ENCODE measurements around the gene SLC7A5. TPM values are rescaled to one million over a fixed set of nuclear protein-coding genes. Genes with fewer than 3 reads are reported as not detected.
"Not testable (repeated sequence)": the region's sequence is repeated elsewhere in the genome, so short reads cannot be mapped to it uniquely, and the experiment has no call there.

The SLC7A5 gene
- total RNA-seq, 2 donors from 2014 or later, result 3.3 to 232 TPM

GRCh38 chr16:87877942-87878507 is 8.7 kb upstream of the SLC7A5 start:
- no peak for DNase-seq (ENCODE audit: low spot score)
- Histone ChIP-seq H3K4me1 (replicated peaks) (no peaks in the 10 kb centered on the region), H3K4me3 (no peak overlapping the region), H3K9me3 (no peaks in the 10 kb centered on the region), H3K27me3 (replicated peaks; ENCODE audit: insufficient read depth) (peaks cover 5% of the 10 kb centered on the region), H3K36me3 (no peaks in the 10 kb centered on the region), H3K27ac (no peak overlapping the region)
- no peak for TF ChIP-seq POLR2A (IDR thresholded peaks at IDR 0.05)
- TF ChIP-seq, protein P1, sequence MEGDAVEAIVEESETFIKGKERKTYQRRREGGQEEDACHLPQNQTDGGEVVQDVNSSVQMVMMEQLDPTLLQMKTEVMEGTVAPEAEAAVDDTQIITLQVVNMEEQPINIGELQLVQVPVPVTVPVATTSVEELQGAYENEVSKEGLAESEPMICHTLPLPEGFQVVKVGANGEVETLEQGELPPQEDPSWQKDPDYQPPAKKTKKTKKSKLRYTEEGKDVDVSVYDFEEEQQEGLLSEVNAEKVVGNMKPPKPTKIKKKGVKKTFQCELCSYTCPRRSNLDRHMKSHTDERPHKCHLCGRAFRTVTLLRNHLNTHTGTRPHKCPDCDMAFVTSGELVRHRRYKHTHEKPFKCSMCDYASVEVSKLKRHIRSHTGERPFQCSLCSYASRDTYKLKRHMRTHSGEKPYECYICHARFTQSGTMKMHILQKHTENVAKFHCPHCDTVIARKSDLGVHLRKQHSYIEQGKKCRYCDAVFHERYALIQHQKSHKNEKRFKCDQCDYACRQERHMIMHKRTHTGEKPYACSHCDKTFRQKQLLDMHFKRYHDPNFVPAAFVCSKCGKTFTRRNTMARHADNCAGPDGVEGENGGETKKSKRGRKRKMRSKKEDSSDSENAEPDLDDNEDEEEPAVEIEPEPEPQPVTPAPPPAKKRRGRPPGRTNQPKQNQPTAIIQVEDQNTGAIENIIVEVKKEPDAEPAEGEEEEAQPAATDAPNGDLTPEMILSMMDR (IDR thresholded peaks at IDR 0.05), result peak in 1 of 4 experiments; percentile 7
- WGBS, result 84% methylated on average over 19 of the region's 19 CpGs
- intact Hi-C loops (cut with DNase I), result no loop called here

- WGBS, result 61% methylated on average over 24 of the region's 24 CpGs
- Histone ChIP-seq H3K9me3 (no peaks in the 10 kb centered on the region), H3K4me1 (replicated peaks) (no peaks in the 10 kb centered on the region), H3K36me3 (no peaks in the 10 kb centered on the region), H3K27me3 (replicated peaks; ENCODE audit: insufficient read depth) (no peaks in the 10 kb centered on the region), H3K27ac (no peak overlapping the region), H3K4me3 (no peak overlapping the region)
- no peak for TF ChIP-seq POLR2A (IDR thresholded peaks at IDR 0.05)
- TF ChIP-seq, protein P1 (IDR thresholded peaks at IDR 0.05), result no peak
- no peak for TF ChIP-seq POLR2AphosphoS5 (IDR thresholded peaks at IDR 0.05)
- intact Hi-C loops (cut with DNase I), result no loop called here
- no peak for DNase-seq (ENCODE audit: low spot score)
These were observed 5.5 kb upstream of the SLC7A5 start for GRCh38 chr16:87874639-87875427.

DNA sequence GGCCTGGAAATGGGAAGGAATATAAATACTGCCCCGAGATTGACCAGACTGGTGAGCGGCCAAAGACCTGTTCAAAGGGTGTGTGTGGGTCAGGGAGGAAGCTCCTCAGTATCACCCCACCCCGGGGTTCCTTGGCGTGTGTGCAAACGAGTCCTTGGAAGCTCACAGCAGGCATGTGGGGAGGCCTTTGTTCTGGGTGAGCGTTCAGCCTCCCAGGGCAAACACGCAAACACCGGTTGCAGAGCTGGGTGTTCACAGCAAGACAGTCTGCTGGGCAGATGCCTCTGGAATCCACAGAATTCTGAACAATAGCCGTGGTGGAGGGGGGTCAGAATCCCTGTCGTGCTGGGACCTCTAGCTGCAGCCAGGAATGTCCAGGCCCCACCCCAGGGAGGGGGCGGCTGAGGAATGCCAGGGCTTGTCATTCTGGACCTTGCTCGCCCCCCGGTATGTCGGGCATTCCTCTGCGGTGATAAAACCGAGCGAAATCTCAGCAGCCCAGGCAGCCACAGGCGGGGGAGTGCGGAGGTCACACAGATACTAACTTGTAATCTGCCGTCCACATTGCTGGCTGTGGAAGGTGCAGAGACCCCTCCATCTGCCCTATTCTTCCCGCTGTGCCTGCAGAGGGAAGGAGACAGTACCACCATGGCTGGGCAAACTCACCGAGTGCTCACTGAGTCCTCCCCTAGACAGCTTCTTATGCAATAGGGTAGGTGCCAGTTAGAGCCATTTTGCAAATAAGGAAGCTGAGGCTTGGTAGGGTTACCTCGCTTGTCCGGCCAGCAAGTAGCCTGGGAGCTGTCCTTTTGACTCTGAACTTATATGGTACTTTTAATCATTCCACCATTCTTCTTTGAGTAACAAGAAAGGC is 1.3 kb upstream of the SLC7A5 start:
- not testable (repeated sequence) for H3K27me3 ChIP-seq (replicated peaks; ENCODE audit: insufficient read depth); H3K36me3 ChIP-seq; DNase-seq (ENCODE audit: low spot score); H3K27ac ChIP-seq; H3K4me3 ChIP-seq; H3K9me3 ChIP-seq; H3K4me1 ChIP-seq (replicated peaks)
- 76% methylated on average over 24 of the region's 24 CpGs for WGBS
- intact Hi-C loops (cut with DNase I), result loop anchor here (1.0 kb wide), 1 partner anchor 90 kb away; no protein-coding TSS in a partner anchor

DNA sequence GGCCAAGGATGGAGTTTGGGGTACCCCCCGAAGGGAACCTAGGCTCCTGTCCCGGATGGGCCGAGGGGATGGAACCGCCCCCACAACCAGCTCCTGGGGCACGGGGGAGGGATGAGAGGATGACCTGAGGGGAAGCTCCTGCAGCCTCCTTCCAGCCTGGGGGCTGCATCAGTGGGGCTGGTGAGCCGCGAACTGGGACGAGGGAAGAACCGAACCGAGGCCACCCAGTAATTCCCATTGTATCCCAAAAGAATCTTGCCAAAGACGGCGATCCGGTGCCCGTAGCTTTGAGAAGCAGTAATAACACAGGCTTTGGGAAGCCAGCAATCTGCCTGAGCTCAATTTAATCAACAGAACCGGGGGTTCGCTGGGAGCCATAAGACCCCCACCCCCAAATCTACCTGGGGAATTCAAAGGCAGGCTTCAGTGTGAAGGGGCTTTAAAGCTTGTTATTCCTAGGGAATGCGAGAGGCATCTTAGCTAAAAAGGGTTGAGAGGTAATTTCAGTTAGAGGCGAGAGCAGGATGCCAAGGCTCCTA is 641 bp upstream of the SLC7A5 start:
- H3K9me3 ChIP-seq; H3K36me3 ChIP-seq; intact Hi-C loops (cut with DNase I); H3K4me1 ChIP-seq (replicated peaks); H3K4me3 ChIP-seq; H3K27ac ChIP-seq; DNase-seq (ENCODE audit: low spot score); H3K27me3 ChIP-seq (replicated peaks; ENCODE audit: insufficient read depth): not testable (repeated sequence)
- 89% methylated on average over 17 of the region's 18 CpGs for WGBS

GRCh38 chr16:87868254-87869029 is 865 bp downstream of the SLC7A5 start:
- 29% methylated on average over 35 of the region's 37 CpGs for WGBS
- intact Hi-C loops (cut with DNase I); H3K4me1 ChIP-seq (replicated peaks); DNase-seq (ENCODE audit: low spot score); H3K27ac ChIP-seq; H3K36me3 ChIP-seq; H3K9me3 ChIP-seq; H3K27me3 ChIP-seq (replicated peaks; ENCODE audit: insufficient read depth): not testable (repeated sequence)
- H3K4me3 ChIP-seq, result peak overlapping the region; percentile 22 to 33
- peak; percentile 17 for TF ChIP-seq POLR2A (IDR thresholded peaks at IDR 0.05)

- H3K36me3 ChIP-seq; H3K9me3 ChIP-seq; intact Hi-C loops (cut with DNase I); H3K4me3 ChIP-seq; H3K27ac ChIP-seq; H3K27me3 ChIP-seq (replicated peaks; ENCODE audit: insufficient read depth); H3K4me1 ChIP-seq (replicated peaks); DNase-seq (ENCODE audit: low spot score): not testable (repeated sequence)
- WGBS, result 68% methylated on average over 16 of the region's 16 CpGs
These were observed 3.3 kb downstream of the SLC7A5 start for GRCh38 chr16:87865902-87866555.

Measured in prostate gland (tissue), 2 donors.